Stomach (tissue), 4 donors: ENCODE results near the gene ABCC1.

Experiments used
- CTCF ChIP-seq, 7 experiments: fragments of 450-650 bp in 4 of 7; fragments of 200-600 bp in 3 of 7; sonication (generic) in 3 of 7; IDR thresholded peaks; one replicate each; pipeline ENCODE4 v1.5.1; 2016 to 2019; ENCODE audit warnings: antibody characterized with exemption in 7 of 7, control low read depth in 2 of 7, mild to moderate bottlenecking in 1 of 7
- POLR2A ChIP-seq, 4 donors: fragments of 450-650 bp; IDR thresholded peaks; one replicate each; pipeline ENCODE4 v1.6.1; 2016; ENCODE audit warnings: antibody characterized with exemption in 4 of 4, control low read depth in 2 of 4, mild to moderate bottlenecking in 1 of 4, moderate library complexity in 1 of 4

DNA sequence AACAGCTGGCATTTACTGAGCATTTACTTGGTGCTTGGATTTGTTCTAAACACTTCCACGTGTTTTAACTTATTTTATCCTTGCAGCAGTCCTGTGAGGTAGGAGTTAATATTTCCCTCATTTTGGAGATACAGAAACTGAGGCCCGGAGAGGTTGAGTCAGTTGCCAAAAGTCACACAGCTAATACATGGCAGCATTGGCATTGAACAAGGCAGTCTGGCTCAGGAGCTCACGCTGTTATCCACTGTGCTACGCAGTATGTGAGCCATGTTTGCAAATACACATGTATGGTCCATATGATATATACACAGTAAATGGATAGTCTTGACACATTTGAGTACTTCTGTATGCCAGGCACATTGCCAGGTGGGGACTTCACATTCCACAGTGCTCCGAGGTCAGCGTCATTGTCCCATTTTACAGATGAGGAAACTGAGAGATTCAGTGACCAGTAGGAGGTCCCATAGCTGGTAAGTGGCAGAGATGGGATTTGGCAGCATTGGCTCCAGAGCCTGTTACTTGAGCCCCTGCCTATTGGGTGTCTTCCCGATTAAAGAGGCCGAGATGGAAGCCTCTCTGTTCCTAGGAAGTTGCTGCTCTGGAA lies 163.1 kb downstream of the ABCC1 start:
- TF ChIP-seq CTCF (IDR thresholded peaks at IDR 0.05) (no peak), POLR2A (IDR thresholded peaks at IDR 0.05) (no peak)
